ENCODE results near the gene OR10A4. TPM values are rescaled to one million over a fixed set of nuclear protein-coding genes. Genes with fewer than 3 reads are reported as not detected.

The OR10A4 gene
- total and polyA plus RNA-seq, 9 of the 15 experiments (the other 6 are each of a cell fraction or from before 2014, with no cell fraction given) = not detected

- no peak overlapping the region for H3K27ac ChIP-seq (ENCODE audit: extremely low read depth, low read depth, low read length)
- WGBS (ENCODE audit: insufficient coverage, low coverage, missing lambda C conversion rate) = 2% methylated on average over 6 of the region's 6 CpGs
- no peaks in the 10 kb centered on the region for H4K20me1 ChIP-seq (replicated peaks; ENCODE audit: control insufficient read depth, insufficient read depth, low read length)
- in situ Hi-C loops (cut with MboI) = no loop called here
- no peaks in the 10 kb centered on the region for H3K36me3 ChIP-seq (ENCODE audit: control insufficient read depth, insufficient read depth, low read length)
- no TSS peak for BruUV-seq (replicated peaks)
- no peak overlapping the region for H3K4me3 ChIP-seq
- no peaks in the 10 kb centered on the region for H3K9me1 ChIP-seq (ENCODE audit: control insufficient read depth, insufficient read depth, low read length)
- CTCF ChIA-PET (ENCODE audit: low intra/inter-chr PET ratio) = no interaction called here
- H3K79me2 ChIP-seq (ENCODE audit: control insufficient read depth, insufficient read depth, low read length) = no peaks in the 10 kb centered on the region
- ATAC-seq (no peak), DNase-seq (ENCODE audit: extremely low read depth in 1 of 4, low spot score in 3 of 4) (no peak), FAIRE-seq (no peak)
- no peaks in the 10 kb centered on the region for H3K9me3 ChIP-seq (replicated peaks; ENCODE audit: control insufficient read depth, insufficient read depth, low read depth, low read length)
- no peak overlapping the region for H3K9ac ChIP-seq (ENCODE audit: insufficient read depth in 1 of 2, low read depth in 2 of 2, low read length in 2 of 2)
- POLR2A ChIA-PET = interaction anchor here (2.4 kb wide), 1 partner anchor 9 kb away, joined by 9 read pairs; no protein-coding TSS in a partner anchor
- no peaks in the 10 kb centered on the region for H3K4me1 ChIP-seq (replicated peaks in 1 of 2; ENCODE audit: control insufficient read depth in 2 of 2, insufficient read depth in 2 of 2, low read length in 2 of 2)
- H3K4me2 ChIP-seq (ENCODE audit: insufficient read depth, low read length) = no peak overlapping the region
- no peak overlapping the region for H2AFZ ChIP-seq (ENCODE audit: low read depth, low read length)
- no peaks in the 10 kb centered on the region for H3K27me3 ChIP-seq (ENCODE audit: control insufficient read depth in 2 of 2, insufficient read depth in 2 of 2, low read length in 2 of 2)
- intact Hi-C loops (cut with micrococcal nuclease) = no loop called here
- TF ChIP-seq NFRKB (IDR thresholded peaks at IDR 0.05; ENCODE audit: low read depth) = no peak
- TF ChIP-seq MECOM (CRISPR knock-in tag; IDR thresholded peaks at IDR 0.05) = no peak
- no peak for TF ChIP-seq ARID2 (IDR thresholded peaks at IDR 0.05)
- no peak for TF ChIP-seq NFATC3 (IDR thresholded peaks at IDR 0.05)
- no peak for TF ChIP-seq E4F1 (CRISPR knock-in tag; IDR thresholded peaks at IDR 0.05; ENCODE audit: borderline replicate concordance)
- no peak for TF ChIP-seq BRCA1 (IDR thresholded peaks at IDR 0.05)
- TF ChIP-seq BRCA1 (CRISPR knock-in tag; IDR thresholded peaks at IDR 0.05) = no peak
- TF ChIP-seq MEF2D (tag; conservative IDR thresholded peaks at IDR 0.05; ENCODE audit: low read depth) = no peak
- TF ChIP-seq SFPQ (IDR thresholded peaks at IDR 0.05; ENCODE audit: low read depth, low read length) = no peak
- no peak for TF ChIP-seq NFYB (IDR thresholded peaks at IDR 0.05; ENCODE audit: extremely low read depth, insufficient read length)
- TF ChIP-seq NUFIP1 (IDR thresholded peaks at IDR 0.05; ENCODE audit: partially characterized antibody) = no peak
- no peak for TF ChIP-seq ZNF785 (CRISPR knock-in tag; IDR thresholded peaks at IDR 0.05)
- no peak for TF ChIP-seq ZC3H4 (CRISPR knock-in tag; IDR thresholded peaks at IDR 0.05; ENCODE audit: borderline replicate concordance)
- no peak for TF ChIP-seq SNAPC5 (CRISPR knock-in tag; IDR thresholded peaks at IDR 0.05)
- TF ChIP-seq ZNF133 (CRISPR knock-in tag; IDR thresholded peaks at IDR 0.05) = no peak
- no peak for TF ChIP-seq E2F8 (IDR thresholded peaks at IDR 0.05; ENCODE audit: low read depth, partially characterized antibody)
- TF ChIP-seq MYC (IDR thresholded peaks at IDR 0.05; ENCODE audit: low read depth, low read length) = no peak
- no peak for TF ChIP-seq MYC (CRISPR knock-in tag; IDR thresholded peaks at IDR 0.05; ENCODE audit: borderline replicate concordance, low read depth)
- no peak for TF ChIP-seq ZNF212 (CRISPR knock-in tag; IDR thresholded peaks at IDR 0.05)
These were observed 43.1 kb upstream of the OR10A4 start for GRCh38 chr11:6833356-6833755.
